Activated naive CD4-positive, alpha-beta T cell (primary cell): ENCODE measurements around the gene DNM3.
"Not testable (repeated sequence)": the region's sequence is repeated elsewhere in the genome, so short reads cannot be mapped to it uniquely, and the experiment has no call there.

Experiments used
- DNase-seq, 4 experiments: peaks; one replicate each; lab custom pipeline; 2025; lab: John Stamatoyannopoulos, UW

The DNM3 gene

GRCh38 chr1:172427191-172427590 lies 585.9 kb downstream of the DNM3 start:
- no peak for DNase-seq

- peak in 1 of 4 experiments; percentile 12 for DNase-seq
These were observed 588.2 kb downstream of the DNM3 start for GRCh38 chr1:172429331-172430127.

GRCh38 chr1:172430128-172430454 lies 588.8 kb downstream of the DNM3 start:
- DNase-seq: no peak

GRCh38 chr1:172431204-172431603 lies 589.9 kb downstream of the DNM3 start:
- DNase-seq: no peak

GRCh38 chr1:172431721-172432192 lies 590.5 kb downstream of the DNM3 start:
- DNase-seq: peak in 2 of 4 experiments; percentile 34 to 41

GRCh38 chr1:172437183-172437582 lies 595.9 kb downstream of the DNM3 start:
- DNase-seq: not testable (repeated sequence)

GRCh38 chr1:172442404-172442803 lies 601.1 kb downstream of the DNM3 start:
- DNase-seq: no peak

- DNase-seq: no peak
These were observed 601.7 kb downstream of the DNM3 start for GRCh38 chr1:172442843-172443565.

- peak; percentile 69 to 87 (median 84) for DNase-seq
These were observed 602.6 kb downstream of the DNM3 start, which contains the start of gene PIGC for GRCh38 chr1:172443666-172444453. TSS of gene PIGC (minus strand) at chr1:172444069. CDS start at chr1:172442622, 1,447 bp downstream.

- no peak for DNase-seq
These were observed 605.2 kb downstream of the DNM3 start for GRCh38 chr1:172446547-172446946.

GRCh38 chr1:172447641-172448040 lies 606.3 kb downstream of the DNM3 start:
- no peak for DNase-seq

GRCh38 chr1:172448995-172449584 lies 607.8 kb downstream of the DNM3 start:
- DNase-seq: no peak

- peak in 1 of 4 experiments; percentile 6 for DNase-seq
These were observed 608.6 kb downstream of the DNM3 start for GRCh38 chr1:172449585-172450523.

- no peak for DNase-seq
These were observed 609.2 kb downstream of the DNM3 start for GRCh38 chr1:172450524-172450885.

- DNase-seq: no peak
These were observed 609.7 kb downstream of the DNM3 start for GRCh38 chr1:172451002-172451443.

- DNase-seq: no peak
These were observed 611.3 kb downstream of the DNM3 start for GRCh38 chr1:172452536-172453152.

- no peak for DNase-seq
These were observed 611.9 kb downstream of the DNM3 start for GRCh38 chr1:172453153-172453545.

GRCh38 chr1:172453607-172454006 lies 612.3 kb downstream of the DNM3 start:
- DNase-seq: no peak

- no peak for DNase-seq
These were observed 614.2 kb downstream of the DNM3 start for GRCh38 chr1:172455451-172455850.

GRCh38 chr1:172456344-172456769 lies 615.1 kb downstream of the DNM3 start:
- DNase-seq: no peak
